IMR-90 (cell line): ENCODE data around the gene ATP10D. TPM values are rescaled to one million over a fixed set of nuclear protein-coding genes. Genes with fewer than 3 reads are reported as not detected.

ENCODE experiments used
- ATAC-seq: fragments of 200-7000 bp; cut with Tn5 transposase; 2 replicates; pipeline ENCODE4 v1.9.1; 2020; ENCODE audit warnings: low read depth, mild to moderate bottlenecking, moderate library complexity
- BruUV-seq: library from RNA; stranded (reverse); fragments of 400-500 nt; replicated peaks from 2 replicates; lab custom pipeline; 2021; lab: Mats Ljungman, UMichigan
- CTCF ChIA-PET: fragments of 300-600 bp; formaldehyde crosslinking; extraction: SDS; loops from one replicate; lab custom pipeline; 2021; ENCODE audit warnings: antibody characterized with exemption; lab: Yijun Ruan, JAX
- POLR2A ChIA-PET: fragments of 300-600 bp; sonication (Branson Sonifier 250); formaldehyde crosslinking; loops from one replicate; lab custom pipeline; 2022; ENCODE audit warnings: antibody characterized with exemption; ENCODE audit not compliant: unreplicated experiment; lab: Charles Lee
- DNase-seq: peaks from one replicate; pipeline ENCODE4 v3.0.0; 2013
- H2AFZ ChIP-seq: replicated peaks from 2 replicates; pipeline ENCODE3; 2013; ENCODE audit warnings: low read length, mild to moderate bottlenecking; ENCODE audit not compliant: poor library complexity
- H2AK5ac ChIP-seq: 2 replicates; pipeline ENCODE4 v1.6.1; 2013; ENCODE audit warnings: low read depth, low read length, inconsistent platforms
- H2AK9ac ChIP-seq: replicated peaks from 2 replicates; pipeline ENCODE3; 2013; ENCODE audit warnings: mild to moderate bottlenecking, low read depth, low read length, moderate library complexity; ENCODE audit not compliant: poor library complexity
- H2BK120ac ChIP-seq: 2 replicates; pipeline ENCODE4 v1.6.1; 2013; ENCODE audit warnings: low read depth, low read length, inconsistent platforms
- H2BK15ac ChIP-seq: 3 replicates; pipeline ENCODE4 v1.6.1; 2013; ENCODE audit warnings: low read depth, low read length, inconsistent platforms
- H2BK20ac ChIP-seq: 2 replicates; pipeline ENCODE4 v1.6.1; 2013; ENCODE audit warnings: low read depth, mild to moderate bottlenecking, inconsistent platforms, low read length, moderate library complexity
- H2BK5ac ChIP-seq: 2 replicates; pipeline ENCODE4 v1.6.1; 2013; ENCODE audit warnings: mild to moderate bottlenecking, low read depth, low read length, inconsistent platforms; ENCODE audit not compliant: poor library complexity, severe bottlenecking
- H3K14ac ChIP-seq: replicated peaks from 2 replicates; pipeline ENCODE4 v1.6.1; 2013; ENCODE audit warnings: low read depth, low read length, inconsistent platforms
- H3K18ac ChIP-seq: 2 replicates; pipeline ENCODE4 v1.6.1; 2013; ENCODE audit warnings: low read depth, low read length, control low read depth
- H3K23ac ChIP-seq: 2 replicates; pipeline ENCODE4 v1.6.1; 2013; ENCODE audit warnings: low read depth, low read length, inconsistent platforms
- H3K27ac ChIP-seq: 2 replicates; pipeline ENCODE4 v1.5.1; 2013; ENCODE audit warnings: mild to moderate bottlenecking, control low read depth, low read length; ENCODE audit not compliant: insufficient read depth
- H3K27me3 ChIP-seq: 2 replicates; pipeline ENCODE4 v1.6.1; 2013; ENCODE audit warnings: low read length; ENCODE audit not compliant: control insufficient read depth, insufficient read depth
- H3K36me3 ChIP-seq: 2 replicates; pipeline ENCODE4 v1.6.1; 2013; ENCODE audit warnings: low read length, mixed read lengths; ENCODE audit not compliant: control insufficient read depth, insufficient read depth
- H3K4ac ChIP-seq: 2 replicates; pipeline ENCODE4 v1.6.1; 2013; ENCODE audit warnings: low read depth, low read length, inconsistent platforms
- H3K4me1 ChIP-seq: 2 replicates; pipeline ENCODE4 v1.6.1; 2013; ENCODE audit warnings: low read length, mixed read lengths; ENCODE audit not compliant: control insufficient read depth, insufficient read depth
- H3K4me2 ChIP-seq: 2 replicates; pipeline ENCODE4 v1.6.1; 2013; ENCODE audit warnings: low read depth, mild to moderate bottlenecking, control low read depth, low read length, moderate library complexity
- H3K4me3 ChIP-seq: 2 replicates; pipeline ENCODE4 v1.5.1; 2013; ENCODE audit warnings: low read depth, mild to moderate bottlenecking, control low read depth, low read length, moderate library complexity; ENCODE audit not compliant: insufficient read depth
- H3K56ac ChIP-seq: 2 replicates; pipeline ENCODE4 v1.6.1; 2013; ENCODE audit warnings: low read length, inconsistent platforms; ENCODE audit not compliant: insufficient read depth; ENCODE audit errors: extremely low read depth
- H3K79me1 ChIP-seq, 2 experiments: 2 replicates each; pipeline ENCODE4 v1.6.1; 2013; ENCODE audit warnings: low read length in 2 of 2, inconsistent platforms in 1 of 2, low read depth in 1 of 2
- H3K9ac ChIP-seq: 2 replicates; pipeline ENCODE4 v1.6.1; 2013; ENCODE audit warnings: low read depth, low read length, control low read depth
- H3K9me1 ChIP-seq: 2 replicates; pipeline ENCODE4 v1.6.1; 2013; ENCODE audit warnings: low read length, inconsistent platforms; ENCODE audit not compliant: insufficient read depth
- H3K9me3 ChIP-seq: 2 replicates; pipeline ENCODE4 v1.6.1; 2013; ENCODE audit warnings: low read length; ENCODE audit not compliant: control insufficient read depth, insufficient read depth
- H4K20me1 ChIP-seq: 2 replicates; pipeline ENCODE4 v1.6.1; 2013; ENCODE audit warnings: low read length, inconsistent platforms; ENCODE audit not compliant: insufficient read depth
- H4K5ac ChIP-seq: 2 replicates; pipeline ENCODE4 v1.6.1; 2013; ENCODE audit warnings: mild to moderate bottlenecking, low read depth, low read length, control low read depth
- H4K8ac ChIP-seq, 2 experiments: 2 replicates each; pipeline ENCODE4 v1.6.1; 2013; ENCODE audit warnings: low read depth in 2 of 2, low read length in 2 of 2, control low read depth in 1 of 2, inconsistent platforms in 1 of 2
- H4K91ac ChIP-seq: 2 replicates; pipeline ENCODE4 v1.6.1; 2013; ENCODE audit warnings: low read depth, low read length, inconsistent platforms; ENCODE audit not compliant: insufficient read depth
- CEBPB ChIP-seq: IDR thresholded peaks from 2 replicates; pipeline ENCODE4 v1.6.1; 2012; ENCODE audit warnings: low read depth, low read length, improper control_type of control experiment
- CHD1 ChIP-seq: IDR thresholded peaks from 2 replicates; pipeline ENCODE4 v1.6.1; 2012; ENCODE audit warnings: low read depth, low read length, improper control_type of control experiment
- ELK1 ChIP-seq: fragments of 150-350 bp; IDR thresholded peaks from 2 replicates; pipeline ENCODE4 v1.6.1; 2016; ENCODE audit warnings: low read depth, mild to moderate bottlenecking, low read length, moderate library complexity, borderline replicate concordance
- FOS ChIP-seq: fragments of 150-350 bp; IDR thresholded peaks from 2 replicates; pipeline ENCODE4 v1.6.1; 2016; ENCODE audit warnings: low read depth, low read length
- MAZ ChIP-seq: IDR thresholded peaks from 2 replicates; pipeline ENCODE4 v1.6.1; 2012; ENCODE audit warnings: low read depth, mild to moderate bottlenecking, low read length, improper control_type of control experiment, moderate library complexity, borderline replicate concordance
- NFE2L2 ChIP-seq: fragments of 150-350 bp; IDR thresholded peaks from 2 replicates; pipeline ENCODE4 v1.6.1; 2016; ENCODE audit warnings: low read depth, mild to moderate bottlenecking, low read length
- RFX5 ChIP-seq: IDR thresholded peaks from 2 replicates; pipeline ENCODE4 v1.8.0; 2012; ENCODE audit warnings: low read depth, mild to moderate bottlenecking, low read length, moderate library complexity
- SMC3 ChIP-seq: fragments of 150-350 bp; IDR thresholded peaks from 2 replicates; pipeline ENCODE4 v1.6.1; 2016; ENCODE audit warnings: low read depth, mild to moderate bottlenecking, antibody characterized with exemption, low read length, moderate library complexity
- WGBS, 2 experiments: methylation state at CpG; one replicate each; pipeline versions ENCODE4 v1.1.5 to v1.1.7; 2013; ENCODE audit warnings: missing lambda C conversion rate in 2 of 2; ENCODE audit not compliant: insufficient read length in 1 of 2; ENCODE audit errors: extremely low coverage in 2 of 2; 5-methylcytosine and 5-hydroxymethylcytosine counted together
- dilution Hi-C: fragments of 300-500 bp; cut with HindIII; formaldehyde crosslinking; loops from one replicate; pipeline ENCODE4 v1.14.3; 2018; ENCODE audit warnings: low sequenced_read_pairs; ENCODE audit not compliant: unreplicated experiment
- in situ Hi-C: fragments of 300-500 bp; cut with MboI; formaldehyde crosslinking; loops from 3 replicates; pipeline ENCODE4 v1.14.3; 2019; ENCODE audit warnings: low sequenced_read_pairs, inconsistent platforms, mixed read lengths
- intact Hi-C: fragments of 100-400 bp; cut with micrococcal nuclease; formaldehyde crosslinking; loops from 2 replicates; pipeline ENCODE4 v1.10.0; 2022
- polyA plus RNA-seq, 3 experiments: library from polyadenylated mRNA; depleted of rRNA; stranded (reverse); fragments of >200 nt; gene quantifications; 2 replicates each; pipeline ENCODE4 v1.2.3, GENCODE V29; 2012; ENCODE audit warnings: low replicate concordance in 1 of 3
- total RNA-seq: library from RNA; depleted of rRNA; stranded (reverse); fragments of >200 nt; gene quantifications from 2 replicates; pipeline ENCODE4 v1.2.3, GENCODE V29; 2012

Gene ATP10D
- total and polyA plus RNA-seq, 2 of the 4 experiments (the other 2 are of a cell fraction): 28.9 to 135 TPM

- TF ChIP-seq MAZ (peak; percentile 77; the same call in 1 of the 2 replicates), RFX5 (0 out of 2 replicates have a peak, but pooled peaks have one; percentile 46), SMC3 (no peak), CHD1 (no peak), NFE2L2 (no peak)
Observed at GRCh38 chr4:47485047-47485692, at the start of gene ATP10D (continued).

- Histone ChIP-seq H3K27ac (no peak overlapping the region), H4K91ac (no peak overlapping the region), H2AFZ (no peak overlapping the region), H3K79me1 (no peaks in the 10 kb centered on the region; a peak in 1 of 4 replicates), H2BK120ac (no peak overlapping the region), H3K18ac (no peak overlapping the region), H2BK20ac (no peak overlapping the region), H2BK15ac (no peak overlapping the region), H4K20me1 (no peaks in the 10 kb centered on the region), H2AK5ac (no peak overlapping the region), H3K4me2 (no peak overlapping the region), H3K9ac (no peak overlapping the region), H3K36me3 (no peaks in the 10 kb centered on the region), H3K4me1 (no peaks in the 10 kb centered on the region), H3K23ac (no peak overlapping the region), H3K4ac (no peak overlapping the region), H2BK5ac (no peak overlapping the region), H3K9me1 (no peaks in the 10 kb centered on the region), H3K27me3 (no peaks in the 10 kb centered on the region), H3K14ac (no peak overlapping the region), H3K56ac (no peak overlapping the region), H3K9me3 (no peaks in the 10 kb centered on the region), H2AK9ac (no peak overlapping the region), H3K4me3 (no peak overlapping the region), H4K5ac (no peak overlapping the region), H4K8ac (no peak overlapping the region)
- CTCF ChIA-PET: interaction anchor here (0.5 to 1.1 kb wide), 2 partner anchors 11 to 17 kb away, joined by 3 read pairs; no protein-coding TSS in a partner anchor
- in situ Hi-C loops: no loop called here
- BruUV-seq: no TSS peak
- intact Hi-C loops: loop anchor here (10.0 kb wide), 1 partner anchor 138 kb away; no protein-coding TSS in a partner anchor
- POLR2A ChIA-PET: no interaction called here
- no CpG with 5 or more reads among the region's 5 CpGs for WGBS, 2 experiments
- dilution Hi-C loops: no loop called here
- no peak for TF ChIP-seq ELK1
- TF ChIP-seq CEBPB: no peak
- TF ChIP-seq FOS: no peak
- ATAC-seq (no peak), DNase-seq (no peak)
Observed at GRCh38 chr4:47442980-47443379, 42.1 kb upstream of the ATP10D start.
